Right ventricle myocardium inferior (tissue), 1 donor: ENCODE data around the gene UMAD1. TPM values are rescaled to one million over a fixed set of nuclear protein-coding genes. Genes with fewer than 3 reads are reported as not detected.
"Not testable (repeated sequence)": the region's sequence is repeated elsewhere in the genome, so short reads cannot be mapped to it uniquely, and the experiment has no call there.

Experiments
- ATAC-seq: fragments of 200-7000 bp; cut with Tn5 transposase; one replicate; pipeline ENCODE4 v1.9.1; 2020; ENCODE audit warnings: mild to moderate bottlenecking, moderate library complexity
- DNase-seq: peaks from one replicate; pipeline ENCODE4 v3.0.0; 2021; ENCODE audit errors: missing footprints
- intact Hi-C: fragments of 100-400 bp; cut with DNase I; formaldehyde crosslinking; loops from one replicate; pipeline ENCODE4 v1.11.0; 2022
- total RNA-seq: library from RNA; stranded (reverse); fragmentation: NEBNext Ultra II Directional; extraction: Animal tissue kit (Norgen Biotek cat#: 25700); gene quantifications from one replicate; pipeline ENCODE4 v1.2.1, GENCODE V29; 2021
- donor health status: DM: no; HTN: yes; CAD: no; lungs with severe emphysema.

Gene UMAD1
- total RNA-seq, 1 donor from 2014 or later = 13.3 TPM

DNA sequence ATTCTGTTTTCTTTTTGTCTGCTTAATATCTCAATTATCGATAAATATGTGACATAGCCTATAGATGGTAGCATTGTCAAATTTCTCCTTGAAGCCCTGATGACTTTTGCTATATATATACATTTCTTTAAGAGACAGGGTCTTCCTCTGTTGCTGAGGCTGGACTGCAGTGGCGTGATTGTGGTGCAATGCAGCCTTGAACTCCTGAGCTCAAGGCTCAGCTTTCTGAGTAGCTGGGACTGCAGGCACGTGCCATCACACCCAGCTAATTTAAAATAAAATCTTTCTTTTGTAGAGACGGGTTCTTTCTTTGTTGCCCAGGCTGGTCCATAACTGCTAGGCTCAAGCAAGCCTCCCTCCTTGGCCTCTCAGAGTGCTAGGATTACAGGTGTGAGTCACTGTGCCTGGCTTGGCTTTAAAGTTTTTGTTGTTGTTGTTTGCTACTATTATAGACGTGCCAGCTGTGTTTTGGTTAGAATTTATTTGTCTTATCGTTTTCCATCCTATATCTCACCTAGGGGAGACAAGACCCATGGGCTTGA, 7.0 kb downstream of the UMAD1 start:
- DNase-seq = no peak
- no peak for ATAC-seq

DNA sequence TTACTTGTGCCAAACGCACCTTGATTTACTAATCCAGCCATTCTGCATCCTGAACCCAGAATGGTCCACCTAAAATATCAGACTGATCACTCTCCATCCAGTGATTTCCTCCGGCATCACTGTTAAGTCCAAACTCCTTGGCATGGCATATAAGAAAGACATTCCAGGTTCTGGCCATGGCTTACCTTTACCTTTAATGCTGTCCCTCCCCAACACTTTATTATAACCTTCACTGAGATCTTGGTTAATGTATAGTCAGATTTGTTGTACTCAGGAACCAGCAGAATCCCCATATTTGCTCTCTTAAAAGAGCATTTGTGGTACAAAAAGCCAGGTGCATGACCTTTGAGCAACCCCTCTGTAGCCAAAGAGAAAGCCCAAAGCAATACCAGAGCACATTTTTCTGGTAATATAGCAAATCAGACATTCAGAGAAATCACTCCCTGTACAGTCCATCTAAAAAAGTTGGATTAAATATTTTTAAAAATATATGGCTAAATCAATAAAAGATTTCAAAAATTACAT, 10.2 kb downstream of the UMAD1 start:
- intact Hi-C loops = no loop called here

More for the DNA sequence above, 7.0 kb downstream of the UMAD1 start:
- intact Hi-C loops = no loop called here

DNA sequence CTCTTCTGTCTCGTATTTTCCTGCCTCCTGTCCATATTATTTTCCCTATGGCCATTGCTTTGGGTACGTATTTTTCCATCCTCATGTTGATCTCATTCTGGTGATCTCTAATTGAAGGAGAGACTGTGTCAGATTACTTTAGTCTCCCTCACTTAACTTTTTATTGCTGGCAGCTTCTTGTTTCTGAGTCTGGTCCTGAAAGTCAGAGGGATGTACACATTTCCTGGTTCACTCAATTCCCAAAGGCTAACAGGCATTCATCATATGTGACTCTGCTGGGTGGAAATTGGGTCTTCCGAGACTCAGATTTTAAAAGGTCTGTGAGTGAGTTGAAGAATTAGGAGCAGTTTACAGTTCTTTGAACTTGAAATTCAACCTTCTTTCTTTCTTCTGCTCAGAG, 10.9 kb downstream of the UMAD1 start:
- ATAC-seq (no peak), DNase-seq (no peak)
- intact Hi-C loops = no loop called here

More for the DNA sequence above, 10.2 kb downstream of the UMAD1 start:
- no peak for DNase-seq
- no peak for ATAC-seq

DNA sequence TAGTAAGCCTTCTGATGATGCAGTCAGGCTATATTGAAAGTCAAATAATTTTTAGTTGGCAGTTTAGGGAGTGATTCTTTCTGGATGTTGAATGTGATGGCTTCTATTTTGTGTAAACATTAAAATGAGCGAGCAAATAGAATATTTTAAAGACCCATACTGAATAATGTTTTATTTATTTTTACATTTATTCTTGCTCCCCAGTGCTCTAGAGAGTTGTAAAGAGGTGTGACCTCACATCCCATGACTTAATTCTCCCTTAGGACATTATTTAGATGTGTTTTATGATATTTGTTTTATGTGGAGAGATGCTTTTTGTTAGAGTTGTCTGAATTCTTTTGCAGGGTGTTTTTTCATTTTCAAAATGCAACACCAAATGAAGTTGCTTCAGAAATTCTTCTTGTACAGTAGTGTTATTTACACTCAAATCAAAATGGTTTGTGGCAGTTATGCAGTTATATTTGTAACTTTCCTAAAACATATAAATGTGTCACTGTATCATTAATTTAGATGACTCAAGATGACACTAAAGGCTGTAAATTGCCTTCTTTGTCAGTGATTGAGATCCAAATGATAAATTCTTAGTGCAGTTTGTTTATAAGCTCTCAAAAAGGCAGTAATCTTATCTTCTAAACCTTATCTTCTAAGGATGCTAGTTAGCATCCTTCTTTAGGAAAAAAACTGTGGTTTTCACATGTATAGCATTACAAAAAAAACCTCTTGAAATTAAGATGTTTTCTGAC, 12.4 kb downstream of the UMAD1 start:
- ATAC-seq (no peak), DNase-seq (no peak)
- intact Hi-C loops = no loop called here

DNA sequence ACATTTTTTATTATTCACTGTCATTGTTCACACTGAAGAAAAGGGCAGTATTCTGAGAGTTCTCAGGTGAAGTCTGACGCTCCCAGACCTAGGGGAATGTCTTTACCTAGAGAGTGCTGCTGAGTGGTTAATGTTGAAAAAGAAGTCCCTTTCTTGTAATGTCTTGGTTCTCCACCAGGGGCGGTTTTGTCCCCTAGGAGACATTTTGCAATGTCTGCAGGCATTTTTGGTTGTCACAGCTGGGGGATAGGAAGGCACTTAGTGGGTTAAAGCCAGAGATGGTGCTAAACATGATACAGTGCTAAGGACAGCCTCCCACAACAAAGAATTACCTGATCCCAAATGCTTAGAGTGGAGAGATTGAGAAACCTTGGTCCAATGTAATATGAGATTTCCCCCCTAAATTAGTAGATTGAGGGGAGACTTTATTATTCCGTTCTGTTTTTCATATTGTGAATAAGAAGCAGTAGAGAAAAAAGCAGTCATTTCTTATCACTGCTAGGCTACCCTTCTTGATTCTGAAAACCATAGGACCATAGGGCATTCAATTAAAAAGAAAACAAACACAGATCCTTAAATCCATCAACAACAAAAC, 13.1 kb downstream of the UMAD1 start:
- intact Hi-C loops = no loop called here
- DNase-seq = no peak
- ATAC-seq = no peak

DNA sequence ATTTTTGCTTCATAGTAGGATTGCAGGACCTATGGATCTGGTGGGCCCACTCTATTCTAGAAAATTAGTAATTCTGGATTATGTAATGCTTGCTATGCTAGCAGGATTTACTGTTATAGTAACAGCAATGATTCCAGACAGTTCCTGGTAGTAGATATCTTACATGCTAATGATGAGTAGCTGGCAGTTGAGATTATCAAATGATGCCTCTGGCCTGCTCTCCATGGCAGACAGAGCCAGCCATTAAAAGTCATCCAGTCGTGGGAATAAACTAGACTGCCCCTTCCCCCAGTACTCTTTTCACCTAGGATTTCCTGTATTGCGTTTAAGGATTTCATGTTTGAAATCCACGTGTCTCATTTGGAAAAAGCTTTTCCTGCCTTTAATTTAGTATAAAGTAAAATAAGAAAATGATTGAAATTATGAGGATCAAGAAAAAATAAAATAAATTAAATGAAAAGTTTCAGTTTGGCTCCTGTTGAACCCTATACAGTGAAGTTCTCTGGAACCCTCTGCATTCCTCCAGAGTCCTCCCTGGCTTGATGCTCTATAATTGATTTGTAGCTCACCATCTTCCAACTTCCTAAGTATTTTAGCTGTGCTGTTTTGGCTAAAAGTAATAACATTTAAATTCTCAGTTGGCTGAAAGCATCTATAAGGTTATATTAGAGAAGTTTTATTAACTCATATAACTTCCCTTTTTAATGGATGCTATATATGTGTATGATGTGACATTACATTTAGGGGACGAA, 14.6 kb downstream of the UMAD1 start:
- intact Hi-C loops = no loop called here
- DNase-seq = no peak
- ATAC-seq = peak; percentile 54

DNA sequence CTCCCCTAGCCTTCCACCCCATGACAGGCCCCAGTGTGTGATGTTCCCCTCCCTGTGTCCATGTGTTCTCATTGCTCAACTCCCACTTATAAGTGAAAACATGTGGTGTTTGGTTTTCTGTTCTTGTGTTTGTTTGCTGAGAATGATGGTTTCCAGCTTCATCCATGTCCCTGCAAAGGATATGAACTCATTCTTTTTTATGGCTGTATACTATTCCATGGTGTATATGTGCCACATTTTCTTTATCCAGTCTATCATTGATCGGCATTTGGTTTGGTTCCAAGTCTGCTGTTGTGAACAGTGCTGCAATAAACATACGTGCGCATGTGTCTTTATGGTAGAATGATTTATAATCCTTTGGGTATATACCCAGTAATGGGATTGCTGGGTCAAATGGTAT, 15.9 kb downstream of the UMAD1 start:
- DNase-seq, intact Hi-C loops, ATAC-seq: not testable (repeated sequence)

DNA sequence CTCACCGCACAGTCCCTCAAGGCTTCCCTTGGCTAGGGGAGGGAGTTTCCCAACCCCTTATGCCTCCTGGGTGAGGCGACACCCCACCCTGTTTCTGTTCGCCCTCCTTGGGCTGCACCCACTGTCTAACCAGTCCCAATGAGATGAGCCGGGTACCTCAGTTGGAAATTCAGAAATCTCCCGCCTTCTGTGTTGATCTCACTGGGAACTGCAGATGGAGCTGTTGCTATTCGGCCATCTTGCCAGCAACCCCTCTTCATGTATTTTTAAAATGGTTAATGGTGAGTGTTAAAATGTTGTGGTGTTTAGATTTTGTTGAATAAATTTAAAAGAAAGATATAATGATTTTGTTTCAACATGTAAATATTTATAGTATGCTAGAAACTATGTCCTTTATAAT, 22.0 kb downstream of the UMAD1 start:
- ATAC-seq (no peak), DNase-seq (no peak)
- intact Hi-C loops = no loop called here

DNA sequence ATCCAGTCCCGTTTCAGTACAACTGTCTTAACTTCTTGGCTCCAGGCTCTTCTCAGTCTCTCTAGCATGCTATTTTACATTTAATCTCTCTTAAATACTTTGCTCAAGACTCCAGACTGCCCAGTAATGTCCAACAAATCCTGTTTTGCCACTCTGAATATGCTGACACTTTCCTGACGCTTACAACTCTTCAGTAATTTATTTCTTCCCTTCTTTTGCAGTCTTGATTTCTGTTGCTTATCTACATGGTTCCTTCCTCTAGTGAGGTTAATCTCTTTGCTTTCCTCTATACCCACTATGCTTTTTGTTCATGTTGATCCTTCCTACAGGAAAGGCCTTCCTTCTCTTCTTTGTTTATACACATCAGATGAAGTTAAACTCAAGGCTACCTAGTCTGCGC, 23.7 kb downstream of the UMAD1 start:
- DNase-seq (no peak), ATAC-seq (no peak)
- intact Hi-C loops = no loop called here

DNA sequence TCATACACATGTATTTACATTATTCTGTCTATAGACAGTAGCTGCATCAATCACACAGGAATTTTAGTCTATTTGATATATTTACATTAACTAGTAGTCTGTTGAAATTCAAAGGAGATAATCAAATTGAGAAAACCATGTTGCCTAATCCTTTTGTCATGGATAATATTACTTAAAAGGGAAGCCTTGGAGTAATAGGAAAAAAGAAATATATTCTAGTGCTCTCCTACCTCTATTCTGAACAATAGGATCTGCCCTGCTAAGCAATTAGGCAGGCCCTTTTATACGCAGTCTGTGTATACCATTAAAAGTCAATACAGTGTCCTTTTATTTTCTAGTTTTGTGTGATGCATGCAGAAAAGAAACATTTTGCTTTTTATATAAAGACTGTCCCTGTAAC, 24.5 kb downstream of the UMAD1 start:
- ATAC-seq (no peak), DNase-seq (no peak)
- intact Hi-C loops = no loop called here

DNA sequence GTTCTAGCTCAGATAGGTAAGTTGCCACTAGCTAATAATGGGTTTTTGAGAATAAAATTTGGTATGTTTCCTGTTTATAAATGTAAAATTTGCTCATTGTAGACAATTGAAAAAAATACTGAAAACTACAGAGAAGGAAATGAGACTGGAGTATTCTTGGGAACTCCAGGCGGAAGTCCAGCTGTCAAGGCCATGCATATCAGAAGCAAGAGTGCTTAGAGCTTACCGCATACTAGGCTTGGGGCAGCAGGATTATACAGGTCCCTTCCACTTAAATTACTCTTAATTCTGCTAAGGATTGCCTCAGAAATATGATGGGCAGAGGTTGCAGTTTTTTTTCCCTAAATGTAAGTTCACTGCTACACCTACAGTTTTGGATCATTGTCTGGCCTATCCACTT, 26.6 kb downstream of the UMAD1 start:
- intact Hi-C loops = no loop called here
- no peak for ATAC-seq
- no peak for DNase-seq

DNA sequence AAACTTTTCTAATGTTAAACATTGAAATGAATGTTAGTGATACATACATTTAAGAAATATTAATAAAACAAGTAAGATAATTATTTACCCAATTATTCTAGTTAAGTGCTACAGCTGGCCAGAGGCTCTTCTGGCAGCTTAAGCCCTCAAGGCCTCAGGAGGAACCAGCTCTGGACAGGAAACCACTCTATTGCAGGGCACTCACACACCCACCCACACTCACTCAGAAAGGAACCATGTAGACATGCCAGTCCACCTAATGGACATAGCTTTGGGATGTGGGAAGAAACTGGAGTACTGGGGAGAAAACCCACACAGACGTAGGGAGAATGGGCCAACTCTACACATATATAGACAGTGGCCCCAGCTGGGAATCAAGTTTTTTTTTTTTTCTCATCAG, 28.2 kb downstream of the UMAD1 start:
- DNase-seq = no peak
- intact Hi-C loops = no loop called here
- ATAC-seq = no peak

DNA sequence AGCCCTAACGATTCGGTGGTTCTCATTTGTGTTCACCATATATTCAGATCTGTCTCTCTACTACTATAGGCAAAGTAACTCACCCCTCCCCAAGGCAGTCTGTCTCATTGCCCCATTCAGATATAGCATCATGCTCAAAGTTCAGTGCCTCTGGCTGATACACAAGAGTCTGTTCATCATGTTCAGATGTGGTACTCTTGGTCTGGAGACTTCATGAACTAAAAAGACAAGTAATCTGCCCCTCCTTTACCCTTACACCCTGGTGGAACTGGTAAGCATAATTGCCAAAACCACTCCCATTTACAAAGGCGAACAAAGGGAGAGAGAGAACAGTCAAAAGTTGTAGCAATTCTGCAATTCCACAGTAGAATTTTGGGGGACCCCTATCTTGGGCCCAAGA, 29.9 kb downstream of the UMAD1 start:
- ATAC-seq = no peak

DNA sequence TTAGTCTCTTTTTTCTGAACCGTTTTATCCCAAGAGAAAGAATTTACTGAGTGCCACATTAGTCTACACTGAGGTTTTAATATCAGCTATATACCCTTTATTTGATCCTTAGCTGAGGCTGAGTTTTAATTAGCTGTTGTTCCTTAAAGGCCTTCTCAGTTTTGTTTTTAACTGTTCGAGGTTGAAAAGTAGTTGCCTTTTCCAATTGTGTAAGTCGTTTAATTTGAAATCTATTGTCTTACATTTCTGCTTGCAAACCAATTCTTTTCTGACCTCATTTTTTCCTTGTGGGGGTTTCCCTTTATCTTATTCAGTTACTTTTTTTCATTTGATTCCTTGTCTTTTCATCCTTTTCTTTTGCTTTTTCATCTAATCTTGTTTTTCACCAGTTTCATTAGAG, 30.8 kb downstream of the UMAD1 start:
- intact Hi-C loops = no loop called here
- ATAC-seq = no peak
- no peak for DNase-seq

More for the DNA sequence above, 29.9 kb downstream of the UMAD1 start:
- no peak for DNase-seq
- intact Hi-C loops = no loop called here

DNA sequence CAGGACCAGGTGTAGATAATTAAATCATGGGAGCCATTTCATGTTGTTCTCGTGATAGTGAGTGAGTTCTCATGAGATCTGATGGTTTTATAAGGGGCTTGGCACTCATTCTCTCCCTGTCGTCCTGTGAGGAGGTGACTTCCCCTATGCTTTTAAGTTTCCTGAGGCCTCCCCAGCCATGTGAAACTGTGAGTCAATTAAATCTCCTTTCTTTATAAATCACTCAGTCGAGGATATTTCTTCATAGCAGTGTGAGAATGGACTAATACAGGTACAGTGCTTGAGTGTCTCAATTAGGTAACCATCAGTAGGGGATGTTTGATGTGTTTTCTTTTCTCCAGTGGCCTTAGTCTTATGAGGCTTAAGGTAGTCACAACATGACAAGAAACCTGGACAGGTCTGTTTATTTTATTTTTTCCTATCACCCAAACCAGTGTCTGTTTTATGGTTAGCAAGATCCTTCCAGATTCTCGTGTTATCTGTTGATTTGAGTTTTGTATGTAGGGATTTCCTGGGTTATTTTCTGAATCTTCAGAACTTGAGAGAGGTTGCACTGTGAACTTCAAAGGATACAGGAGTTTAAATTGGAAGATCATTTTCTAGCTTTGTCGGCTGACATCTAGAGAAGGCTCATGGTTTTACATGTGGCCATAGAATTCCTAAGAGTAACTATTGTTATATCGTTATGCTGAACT, 32.1 kb downstream of the UMAD1 start:
- intact Hi-C loops = no loop called here
- ATAC-seq = no peak
- no peak for DNase-seq

DNA sequence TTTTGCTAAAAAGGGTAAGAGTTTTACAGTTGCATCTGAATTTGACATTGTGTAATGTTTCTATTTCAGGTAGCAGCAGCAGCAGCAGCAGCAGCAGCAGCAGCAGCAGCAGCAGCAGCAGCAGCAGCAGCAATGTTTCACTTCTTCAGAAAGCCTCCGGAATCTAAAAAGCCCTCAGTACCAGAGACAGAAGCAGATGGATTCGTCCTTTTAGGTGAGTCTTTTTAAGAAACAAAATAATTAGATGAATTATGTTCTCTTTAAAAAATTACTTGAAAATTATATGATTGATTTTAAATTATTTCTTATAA, 32.6 kb downstream of the UMAD1 start:
- ATAC-seq (no peak), DNase-seq (no peak)
- intact Hi-C loops = no loop called here

DNA sequence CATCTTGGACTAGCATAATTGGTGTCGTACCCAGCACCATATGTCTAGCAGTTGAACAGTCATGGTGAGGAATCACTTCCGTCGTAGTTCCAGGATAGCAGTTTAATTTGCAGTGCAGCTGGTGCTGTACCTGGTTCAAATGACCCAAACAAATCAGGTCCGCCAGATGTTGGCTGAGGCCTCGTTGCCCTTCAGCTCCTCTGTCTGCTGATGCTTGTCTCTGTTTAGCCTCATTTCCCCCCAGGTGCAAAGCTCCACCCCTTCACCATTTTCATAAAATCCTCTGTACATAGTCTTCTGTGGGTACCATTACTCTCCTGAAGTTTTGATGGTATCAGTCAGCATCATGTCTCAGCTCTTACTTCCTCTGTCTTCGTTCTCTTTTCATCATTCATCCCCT, 35.1 kb downstream of the UMAD1 start:
- intact Hi-C loops = no loop called here
- no peak for ATAC-seq
- no peak for DNase-seq

DNA sequence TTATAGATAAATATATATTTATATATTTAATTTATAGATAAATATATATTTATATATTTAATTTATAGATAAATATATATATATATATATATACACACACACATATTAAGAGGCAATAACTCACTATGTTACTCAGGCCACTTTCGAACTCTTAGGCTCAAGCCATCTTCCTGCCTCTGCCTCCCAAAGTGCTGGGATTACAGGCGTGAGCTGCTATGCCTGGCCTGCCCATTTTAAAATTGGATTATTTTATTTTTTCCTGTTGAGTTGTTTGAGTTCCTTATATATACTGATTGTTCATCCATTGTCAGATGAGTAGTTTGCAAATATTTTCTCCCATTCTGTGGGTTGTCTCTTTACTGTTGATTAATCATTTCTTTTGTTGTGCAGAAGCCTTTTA, 39.1 kb downstream of the UMAD1 start:
- intact Hi-C loops = loop anchor here (10.0 kb wide), 2 partner anchors 535 to 615 kb away; no protein-coding TSS in a partner anchor
- not testable (repeated sequence) for ATAC-seq, DNase-seq
